ENCODE results near the gene IGSF6.
"Not testable (repeated sequence)": the region's sequence is repeated elsewhere in the genome, so short reads cannot be mapped to it uniquely, and the experiment has no call there.

The IGSF6 gene, protein sequence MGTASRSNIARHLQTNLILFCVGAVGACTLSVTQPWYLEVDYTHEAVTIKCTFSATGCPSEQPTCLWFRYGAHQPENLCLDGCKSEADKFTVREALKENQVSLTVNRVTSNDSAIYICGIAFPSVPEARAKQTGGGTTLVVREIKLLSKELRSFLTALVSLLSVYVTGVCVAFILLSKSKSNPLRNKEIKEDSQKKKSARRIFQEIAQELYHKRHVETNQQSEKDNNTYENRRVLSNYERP

DNA sequence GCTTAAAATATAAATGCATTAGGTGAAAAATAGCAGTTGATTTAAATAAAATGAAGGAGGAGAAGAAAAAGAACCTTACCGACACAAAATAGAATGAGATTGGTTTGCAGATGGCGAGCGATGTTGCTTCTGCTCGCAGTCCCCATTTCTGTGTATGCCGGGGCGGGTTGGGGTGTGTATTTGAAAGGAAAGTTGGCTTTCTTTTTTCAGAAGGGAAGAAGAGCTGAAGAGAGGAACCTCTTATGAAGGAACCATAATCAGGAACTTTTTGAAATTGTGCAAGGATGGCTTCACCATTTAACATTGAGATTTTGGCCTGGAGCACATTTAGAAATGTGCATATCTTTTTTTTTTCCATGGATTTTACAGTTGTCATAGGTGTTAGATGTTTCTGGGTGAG lies at the start of gene IGSF6:
Gene IGSF6, minus strand, starts transcription at position 156 of the 400 bp plus-strand sequence. Its CDS starts 10 bp downstream, at position 146.
- DNase-seq: no peak

DNA sequence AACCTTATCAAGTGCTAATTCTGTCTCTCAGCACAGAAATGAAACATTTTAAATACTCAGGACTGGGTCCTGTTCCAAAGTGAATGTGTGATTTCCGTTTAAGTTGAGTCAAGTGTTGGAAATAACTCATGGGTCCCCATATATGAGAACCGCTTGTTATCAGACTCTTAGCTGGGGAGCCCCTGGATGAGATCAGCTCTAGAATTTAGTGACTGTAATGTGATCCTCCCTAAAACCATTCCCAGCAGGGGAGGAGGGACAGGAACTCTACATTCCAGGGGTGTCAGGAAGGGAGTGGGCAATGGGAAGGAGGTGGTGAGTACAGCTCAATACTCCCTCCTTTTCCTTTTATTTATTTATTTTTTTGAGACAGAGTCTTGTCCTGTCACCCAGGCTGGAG lies 48.9 kb upstream of the IGSF6 start:
- no peak for DNase-seq

DNA sequence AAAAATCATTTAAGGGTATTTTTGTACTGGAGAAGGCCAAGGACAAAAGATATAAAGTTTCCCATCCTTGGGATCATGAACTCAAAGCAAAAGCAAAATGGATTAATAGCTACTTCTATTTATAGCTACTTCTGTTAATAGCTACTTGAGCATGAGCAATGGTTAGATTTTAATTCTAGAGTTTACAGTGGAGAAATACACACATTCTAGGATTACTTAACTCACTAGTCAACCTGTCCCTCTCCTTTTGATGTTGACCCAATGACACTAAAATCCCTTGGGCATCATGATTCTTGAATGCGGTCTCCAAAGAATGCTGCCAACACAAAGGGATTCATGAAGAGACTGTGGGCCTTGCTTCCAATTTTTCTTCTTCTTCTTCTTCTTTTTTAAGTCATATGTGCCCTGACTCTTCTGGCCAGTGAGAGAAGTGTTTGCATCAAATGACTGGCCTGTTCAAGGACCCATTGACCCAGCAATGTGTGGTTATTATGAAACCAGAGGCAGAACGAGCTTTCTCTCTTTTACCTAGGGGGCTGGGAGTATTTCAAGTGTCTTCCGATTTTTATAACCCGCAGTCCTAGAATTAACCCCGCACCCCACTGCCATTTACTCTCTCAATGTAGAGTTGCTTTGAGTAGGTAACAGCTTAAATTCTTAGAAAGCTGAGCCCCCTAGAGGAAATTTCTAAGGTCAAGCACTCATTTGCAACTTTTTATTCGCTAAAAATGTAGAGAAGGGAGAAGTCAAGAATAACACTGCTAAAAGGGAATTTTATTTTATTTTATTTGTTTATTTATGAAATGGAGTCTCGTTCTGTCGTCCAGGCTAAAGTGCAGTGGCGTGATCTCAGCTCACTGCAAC lies 46.0 kb upstream of the IGSF6 start:
- no peak for DNase-seq

DNA sequence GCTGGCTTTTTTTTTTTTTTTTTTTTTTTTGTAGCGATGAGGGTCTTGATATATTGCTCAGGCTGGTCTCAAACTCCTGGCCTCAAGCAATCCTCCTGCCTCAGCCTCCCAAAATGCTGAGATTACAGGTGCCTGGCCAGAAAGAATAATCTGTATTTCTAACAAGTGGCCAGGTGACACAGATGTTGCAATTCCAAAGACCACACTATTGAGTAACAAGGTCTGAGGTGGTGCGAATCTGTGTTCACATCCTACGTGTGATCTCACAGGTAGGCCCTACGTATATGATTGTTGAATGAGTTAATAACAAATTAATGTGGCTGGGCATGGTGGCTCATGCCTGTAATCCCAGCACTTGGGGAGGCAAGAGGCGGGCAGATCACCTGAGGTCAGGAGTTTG lies 44.6 kb upstream of the IGSF6 start:
- DNase-seq: no peak

DNA sequence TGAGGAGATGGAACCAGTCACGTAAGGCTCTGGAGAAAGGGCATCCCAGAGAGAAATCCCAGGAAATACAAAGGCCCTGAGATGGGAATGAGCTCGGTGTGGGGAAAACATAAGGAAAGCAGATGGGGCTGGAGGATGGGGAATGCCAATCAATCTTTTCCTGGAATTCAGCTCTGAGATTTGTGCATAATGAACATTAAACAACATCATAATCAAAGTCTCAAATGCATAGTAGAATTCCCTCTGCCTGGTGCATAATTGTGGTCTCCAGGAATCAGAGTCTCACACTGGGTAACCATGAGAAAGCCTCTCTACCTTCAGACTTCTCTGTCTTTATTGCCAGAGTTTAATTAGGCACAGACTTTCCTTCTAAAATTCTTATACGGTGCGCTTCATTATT lies 42.2 kb upstream of the IGSF6 start:
- DNase-seq: no peak

DNA sequence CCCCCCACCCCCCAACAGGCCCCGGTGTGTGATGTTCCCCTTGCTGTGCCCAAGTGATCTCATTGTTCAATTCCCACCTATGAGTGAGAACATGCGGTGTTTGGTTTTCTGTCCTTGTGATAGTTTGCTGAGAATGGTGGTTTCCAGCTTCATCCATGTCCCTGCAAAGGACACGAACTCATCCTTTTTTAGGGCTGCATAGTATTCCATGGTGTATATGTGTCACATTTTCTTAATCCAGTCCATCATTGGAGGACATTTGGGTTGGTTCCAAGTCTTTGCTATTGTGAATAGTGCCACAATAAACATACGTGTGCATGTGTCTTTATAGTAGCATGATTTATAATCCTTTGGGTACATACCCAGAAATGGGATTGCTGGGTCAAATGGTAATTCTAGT lies 38.6 kb upstream of the IGSF6 start:
- DNase-seq: not testable (repeated sequence)

DNA sequence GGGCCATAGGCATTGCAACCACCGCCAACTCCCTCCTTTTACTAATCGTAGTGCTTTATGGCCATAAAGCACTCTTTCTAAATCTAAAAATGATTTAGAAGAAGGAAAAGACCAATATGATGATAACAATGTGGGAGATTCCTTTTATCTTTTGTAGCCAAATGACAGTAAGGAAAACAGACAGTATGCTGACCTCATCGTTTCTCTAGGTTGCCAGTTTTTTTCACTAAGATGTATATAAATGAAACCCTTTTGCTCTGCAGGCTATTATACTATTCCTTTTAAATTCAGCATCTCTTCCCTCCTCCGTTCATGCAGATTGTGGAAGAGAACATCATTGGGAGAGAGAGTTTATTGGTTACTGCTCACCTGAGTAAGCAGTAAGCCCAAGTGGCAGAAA lies 36.7 kb upstream of the IGSF6 start:
- no peak for DNase-seq

DNA sequence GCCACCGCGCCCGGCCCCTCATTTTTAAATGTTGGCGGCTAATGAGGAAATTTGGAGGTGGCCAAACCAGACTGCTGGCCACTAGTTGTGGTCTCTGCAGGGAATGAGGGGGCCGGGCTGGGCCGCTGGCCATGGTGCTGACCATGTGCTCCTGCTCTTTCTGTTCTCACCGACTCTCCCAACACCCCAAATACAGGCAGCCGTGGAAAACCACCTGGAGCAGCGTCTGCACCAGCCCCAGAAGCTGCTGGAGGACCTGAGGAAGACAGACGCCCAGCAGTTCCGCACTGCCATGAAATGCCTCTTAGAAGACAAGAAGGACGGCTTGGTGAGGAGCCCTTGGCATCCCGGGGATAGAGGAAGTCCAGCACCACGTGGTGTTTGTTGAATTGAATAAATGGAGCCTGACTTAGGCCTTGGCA lies 32.6 kb upstream of the IGSF6 start:
- DNase-seq: no peak

DNA sequence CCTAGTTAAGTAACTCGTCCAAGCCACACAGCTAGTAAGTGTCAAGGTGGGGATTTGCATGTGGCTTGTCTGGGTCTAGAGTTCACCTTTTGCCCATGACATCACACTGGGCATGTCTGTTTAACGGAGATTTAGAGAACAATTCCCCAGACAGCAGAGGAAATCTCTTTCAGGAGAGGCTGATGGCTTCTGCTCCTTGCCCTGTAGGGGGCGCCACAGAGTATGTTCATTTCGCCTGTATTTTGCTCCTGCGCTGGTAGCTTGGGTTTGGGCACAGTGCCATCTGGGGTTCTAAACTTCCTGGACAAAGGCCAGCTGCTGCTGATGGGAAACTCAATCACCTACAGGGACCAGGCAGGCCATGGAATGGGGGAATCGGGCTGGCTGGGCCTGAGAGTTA lies 31.8 kb upstream of the IGSF6 start:
- DNase-seq: no peak

DNA sequence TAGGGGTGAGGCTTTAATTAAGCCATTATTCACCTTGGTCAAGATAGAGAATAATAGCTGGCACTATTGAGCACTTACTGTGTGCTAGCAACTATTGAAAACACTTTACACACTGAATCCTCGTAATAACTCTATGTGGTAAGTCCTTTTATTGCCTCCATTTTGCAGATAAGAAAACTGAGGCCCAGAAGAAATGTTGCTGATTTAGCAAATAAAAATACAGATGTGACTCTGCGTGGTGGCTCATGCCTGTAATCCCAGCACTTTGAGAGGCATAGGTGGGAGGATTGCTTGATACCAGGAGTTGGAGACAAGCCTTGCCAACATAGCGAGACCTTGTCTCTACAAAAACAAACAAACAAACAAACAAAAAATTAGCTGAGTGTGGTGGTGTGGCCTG lies 30.8 kb upstream of the IGSF6 start:
- no peak for DNase-seq

DNA sequence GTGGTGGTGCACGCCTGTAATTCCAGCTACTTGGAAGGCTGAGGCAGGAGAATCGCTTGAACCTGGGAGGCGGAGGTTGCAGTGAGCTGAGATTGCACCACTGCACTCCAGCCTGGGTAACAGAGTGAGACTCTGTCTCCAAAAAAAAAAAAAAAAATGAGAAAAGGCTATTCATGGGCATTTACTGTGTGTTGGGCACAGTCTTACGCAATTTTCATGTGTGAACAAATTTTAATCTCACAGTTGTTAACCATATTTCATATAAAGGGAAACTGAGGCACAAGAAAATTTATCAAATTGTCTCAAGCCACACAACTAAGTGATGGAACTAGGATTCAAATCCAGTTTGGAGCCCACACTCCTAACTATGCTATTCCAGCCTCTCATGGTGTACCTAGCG lies 28.3 kb upstream of the IGSF6 start:
- not testable (repeated sequence) for DNase-seq

DNA sequence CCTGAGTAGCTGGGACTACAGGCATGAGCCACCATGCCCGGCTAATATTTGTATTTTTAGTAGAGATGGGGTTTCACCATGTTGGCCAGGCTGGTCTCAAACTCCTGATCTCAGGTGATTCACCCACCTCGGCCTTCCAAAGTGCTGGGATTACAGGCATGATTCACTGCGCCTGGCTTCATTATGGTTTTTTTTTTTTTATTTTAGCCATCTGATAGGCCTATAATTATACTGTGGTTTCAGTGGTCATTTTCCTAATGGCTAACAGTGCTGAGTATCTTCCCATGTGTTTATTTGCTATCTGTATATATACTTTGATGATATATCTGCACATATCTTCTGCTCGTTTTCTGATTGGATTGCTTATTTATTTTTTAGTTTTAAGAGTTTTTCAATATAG lies 22.0 kb upstream of the IGSF6 start:
- DNase-seq: not testable (repeated sequence)

DNA sequence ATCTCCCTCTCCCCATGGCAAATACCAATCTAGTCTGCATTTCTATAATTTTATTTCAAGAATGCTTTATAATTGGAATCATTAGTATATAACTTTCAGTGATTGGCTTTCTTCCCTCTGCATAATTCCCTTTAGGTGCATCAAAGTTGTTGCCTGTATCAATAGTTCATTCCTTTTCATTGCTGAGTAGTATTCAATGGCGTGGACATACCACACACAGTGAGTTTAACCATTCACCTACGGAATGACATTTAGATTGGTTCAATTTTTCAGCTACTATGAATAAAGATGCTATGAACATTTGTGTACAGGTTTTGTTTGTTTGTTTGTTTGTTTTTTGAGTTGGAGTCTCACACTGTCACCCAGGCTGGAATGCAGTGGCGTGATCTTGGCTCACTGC lies 21.1 kb upstream of the IGSF6 start:
- DNase-seq: no peak

DNA sequence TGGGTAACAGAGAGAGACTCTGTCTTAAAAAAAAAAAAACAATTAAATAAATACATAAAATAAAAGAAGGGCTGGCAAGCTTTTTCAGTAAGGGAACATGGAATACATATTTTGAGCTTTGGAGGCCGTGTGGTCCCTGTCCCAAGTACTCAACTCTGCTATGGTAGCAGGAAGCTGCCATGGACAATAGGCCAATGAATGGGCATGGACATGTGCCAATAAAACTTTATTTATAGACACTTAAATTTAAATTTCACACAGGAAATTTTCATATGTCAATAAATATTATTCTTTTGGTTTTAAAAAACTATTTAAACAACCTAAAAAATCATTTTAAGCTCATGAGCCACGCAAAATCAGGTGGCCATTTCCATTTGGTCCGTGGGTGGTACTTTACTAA lies 15.2 kb upstream of the IGSF6 start:
- DNase-seq: no peak

DNA sequence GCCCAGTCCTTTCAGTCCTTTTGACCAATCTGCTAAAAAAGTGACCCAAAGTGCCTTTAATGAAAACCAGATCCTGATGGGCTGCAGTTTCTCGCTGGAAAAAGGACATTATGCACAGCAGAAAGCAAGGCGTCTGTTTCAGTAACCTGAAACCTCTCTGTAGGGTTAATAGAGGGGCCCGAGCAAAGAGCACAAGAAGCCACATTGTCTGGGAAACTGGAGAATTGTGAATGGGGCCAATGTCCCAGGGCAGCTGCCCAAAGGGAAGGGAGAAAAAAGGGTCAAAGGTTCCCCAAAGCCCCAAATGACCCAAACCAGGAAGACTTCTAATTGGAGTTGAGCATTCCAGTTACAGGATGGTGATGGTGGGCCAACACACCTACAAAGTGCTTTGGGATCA lies 14.4 kb upstream of the IGSF6 start:
- DNase-seq: no peak

DNA sequence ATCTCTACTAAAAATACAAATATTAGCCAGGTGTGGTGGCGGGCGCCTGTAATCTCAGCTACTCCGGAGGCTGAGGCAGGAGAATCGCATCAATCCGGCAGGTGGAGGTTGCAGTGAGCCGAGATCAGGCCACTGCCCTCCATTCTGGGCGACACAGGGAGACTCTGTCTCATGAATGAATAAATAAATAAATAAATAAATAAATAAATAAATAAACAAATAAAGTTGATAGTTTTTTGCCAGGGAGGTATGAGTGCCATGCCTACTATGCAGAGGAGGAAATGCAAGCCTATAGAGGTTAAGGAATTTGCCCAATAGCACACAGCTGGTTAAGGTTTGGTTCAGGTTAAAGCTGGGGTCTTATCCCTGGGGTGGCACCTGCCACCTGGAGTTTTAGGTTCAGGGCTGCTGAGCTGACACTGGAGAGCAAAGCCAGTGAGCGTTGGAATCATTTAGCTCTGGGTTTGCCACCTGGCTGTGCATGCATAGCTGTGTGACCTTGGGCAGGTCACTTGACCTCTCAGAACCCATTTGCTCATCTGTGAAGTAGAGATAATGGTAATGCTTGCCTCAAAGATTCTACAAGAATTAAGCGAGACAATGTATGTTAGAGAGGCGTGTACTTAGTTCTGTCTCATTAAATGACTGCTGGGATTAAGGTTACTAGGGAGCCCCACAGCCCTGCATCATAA lies 12.5 kb upstream of the IGSF6 start:
- DNase-seq: no peak

DNA sequence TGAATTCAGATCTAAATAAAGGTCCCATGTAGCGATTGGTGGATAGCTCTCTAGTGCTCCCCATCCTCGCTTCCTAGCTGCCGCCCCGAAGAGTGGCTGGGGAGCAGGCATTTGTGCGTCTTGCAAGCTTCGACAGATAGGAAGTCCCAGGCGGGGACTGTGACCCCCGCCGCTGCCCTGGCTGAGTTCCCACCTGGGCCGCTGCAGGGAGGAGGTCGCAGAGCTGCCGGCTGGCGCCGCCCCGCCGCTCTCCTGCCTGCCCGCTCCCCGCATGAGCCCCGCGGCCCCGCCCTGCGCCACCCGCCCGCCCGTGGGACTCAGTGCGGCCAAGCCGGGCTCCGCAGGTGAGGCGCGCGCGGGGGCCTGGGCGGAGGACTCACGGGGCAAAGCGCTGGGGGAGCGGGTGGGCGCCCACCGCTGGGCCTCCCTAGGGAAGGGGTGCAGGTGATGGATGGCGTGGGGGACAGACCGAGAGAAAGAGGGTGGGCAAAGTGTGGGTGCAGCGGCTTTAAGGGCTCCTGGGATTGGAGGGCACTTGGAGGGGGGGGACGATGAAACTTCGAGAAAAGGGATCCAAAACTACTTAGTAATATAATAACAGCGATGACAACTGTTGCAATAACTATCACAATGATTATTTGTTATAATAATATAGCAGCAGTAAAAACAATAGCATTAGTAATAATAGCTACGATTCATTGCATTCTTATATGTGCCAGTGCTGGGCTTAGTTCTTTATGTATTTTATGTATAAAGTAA lies 11.7 kb upstream of the IGSF6 start, which contains the start of gene OTOA:
Gene OTOA, plus strand, starts transcription at position 80 of the 759 bp plus-strand sequence. CDS start 14,547 bp downstream, outside the sequence.
- no peak for DNase-seq

DNA sequence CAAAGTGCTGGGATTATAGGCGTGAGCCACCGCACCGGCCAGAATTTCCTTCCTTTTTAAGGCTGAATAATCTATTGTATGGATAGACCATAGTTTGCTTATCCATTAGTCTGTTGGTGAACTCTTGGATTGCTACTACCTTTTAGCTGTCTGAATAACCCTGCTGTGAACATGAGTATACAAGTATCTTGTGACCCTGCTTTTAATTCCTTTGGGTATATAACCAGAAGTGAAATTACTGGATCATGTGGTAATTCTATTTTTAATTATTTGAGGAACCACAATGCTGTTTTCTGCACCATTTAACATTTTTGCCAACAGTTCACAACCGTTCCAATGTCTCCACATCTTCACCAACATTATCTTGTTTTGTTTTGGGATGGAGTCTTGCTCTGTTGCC lies 6.7 kb upstream of the IGSF6 start:
- DNase-seq: no peak

DNA sequence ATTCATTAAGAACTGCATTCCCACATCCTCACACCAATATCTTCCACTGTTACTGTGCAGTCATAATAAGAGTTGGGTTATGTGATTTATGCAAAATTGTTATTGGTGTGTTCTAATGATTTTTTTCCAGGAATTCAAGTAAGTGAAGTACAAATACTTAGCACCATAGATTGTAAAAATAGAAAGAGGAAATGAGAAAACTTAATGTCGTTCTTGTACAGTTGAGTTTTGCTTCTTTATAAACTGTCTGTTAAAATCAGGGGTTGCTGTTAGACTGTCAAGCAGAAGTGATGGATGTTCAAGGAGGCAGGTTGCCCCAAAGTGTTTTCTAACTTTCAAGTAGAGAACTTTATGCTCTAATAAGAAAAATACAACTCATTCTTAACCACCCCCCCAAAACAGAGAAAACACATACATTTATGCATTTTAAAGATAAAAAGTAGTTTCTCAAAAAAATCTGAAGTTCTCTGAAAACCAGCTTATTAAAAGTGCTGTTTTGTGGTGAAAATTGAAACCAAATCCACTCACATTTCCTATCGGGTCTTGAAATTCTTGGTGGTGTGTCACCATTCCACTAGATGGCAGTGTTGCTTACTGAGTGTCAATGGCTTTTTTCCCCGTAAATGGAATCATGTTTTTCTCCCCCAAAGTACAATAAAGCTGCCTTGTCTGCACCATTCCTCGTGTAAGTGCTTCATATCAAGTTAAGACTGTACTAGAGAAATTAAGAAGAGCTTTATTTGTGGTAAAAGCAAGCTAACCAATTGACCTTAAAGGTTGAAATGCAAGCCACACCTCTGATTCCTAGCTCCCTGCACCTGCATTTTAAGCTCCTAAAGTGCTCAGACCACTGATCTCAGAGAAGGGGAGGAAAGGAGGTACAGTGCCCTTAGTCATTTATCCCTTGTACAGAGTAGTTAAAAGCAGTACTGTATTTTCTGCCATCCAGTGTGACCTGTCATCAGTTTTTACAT lies 4.7 kb upstream of the IGSF6 start:
- DNase-seq: peak; percentile 13 to 79

DNA sequence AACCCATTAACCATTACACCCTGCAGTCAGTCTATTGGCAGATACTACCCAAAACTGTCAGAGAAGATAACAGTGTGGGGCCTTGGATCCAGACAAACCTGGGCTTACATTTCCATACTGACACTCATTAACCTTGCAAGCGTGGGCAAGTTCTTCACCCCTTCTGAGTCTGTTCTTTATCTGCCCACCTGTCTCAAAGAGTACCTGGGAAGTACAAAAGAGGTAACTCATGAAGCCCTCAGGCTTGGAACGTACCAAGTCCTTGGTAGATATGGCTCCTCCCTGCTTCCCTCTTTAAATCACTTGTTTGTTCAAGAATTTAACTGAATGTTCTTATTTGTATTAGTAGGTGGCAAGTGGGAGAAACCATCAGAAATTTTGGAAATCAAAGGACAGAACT lies 2.5 kb upstream of the IGSF6 start:
- no peak for DNase-seq

DNA sequence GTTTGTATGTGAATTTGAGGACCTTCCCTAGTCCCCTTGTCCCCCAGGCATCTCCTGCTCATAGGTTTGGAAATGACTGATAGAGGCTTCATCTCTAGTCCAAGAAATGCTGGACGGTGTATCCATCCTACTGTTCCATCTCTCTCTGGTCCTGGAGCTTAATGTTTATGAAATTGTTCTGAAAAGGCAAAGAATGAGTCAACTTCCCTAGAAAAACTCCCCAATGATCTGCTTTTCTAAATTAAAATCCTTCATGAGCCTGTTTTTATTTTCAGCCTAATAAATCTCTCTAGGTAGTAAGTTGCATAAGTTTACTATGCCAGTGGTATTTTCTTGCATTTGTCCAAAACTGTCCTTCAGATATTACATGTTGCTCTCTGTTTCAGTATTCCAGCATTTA lies 2.1 kb upstream of the IGSF6 start:
- no peak for DNase-seq

DNA sequence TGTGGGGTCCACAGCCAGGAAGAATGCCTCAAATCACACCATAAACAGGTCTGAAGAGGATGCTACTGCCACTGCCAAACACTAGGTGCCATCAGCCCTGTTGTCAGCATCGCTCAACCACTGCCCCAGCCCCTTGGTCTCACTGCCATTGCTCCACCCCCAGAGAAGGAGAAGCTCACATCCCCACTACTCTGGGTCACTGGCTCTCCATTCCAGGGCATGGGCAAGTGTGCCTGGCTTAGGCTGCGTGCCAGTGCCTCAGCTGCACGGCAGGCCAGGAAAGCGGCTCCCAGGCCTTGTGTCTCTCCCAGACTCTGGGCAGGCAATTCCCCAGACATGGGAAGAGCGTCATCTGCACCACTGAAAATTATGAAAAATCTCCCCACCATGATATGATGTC lies 1.2 kb upstream of the IGSF6 start:
- no peak for DNase-seq

All from hippocampal formation (tissue), 2 donors.